Liver (tissue), 9 donors: ENCODE measurements around the gene C1QTNF3. TPM values are rescaled to one million over a fixed set of nuclear protein-coding genes. Genes with fewer than 3 reads are reported as not detected.

Experiments
- DNase-seq: peaks from one replicate; pipeline ENCODE4 v3.0.0-alpha.2; 2017; ENCODE audit warnings: low spot score
- H3K27ac ChIP-seq, 2 donors: one replicate each; pipeline ENCODE4 v1.7.0; 2013; ENCODE audit warnings: inconsistent platforms in 2 of 2, low read length in 2 of 2, control low read depth in 1 of 2, low read depth in 1 of 2, mild to moderate bottlenecking in 1 of 2
- H3K27me3 ChIP-seq, 4 donors: one replicate each; pipeline versions ENCODE4 v1.6.1 to v1.7.0; 2013; ENCODE audit warnings: low read length in 3 of 4, inconsistent platforms in 1 of 4, mild to moderate bottlenecking in 1 of 4, moderate library complexity in 1 of 4; ENCODE audit not compliant: control insufficient read depth in 4 of 4, insufficient read depth in 4 of 4
- H3K36me3 ChIP-seq, 4 donors: one replicate each; pipeline versions ENCODE4 v1.6.1 to v1.7.0; 2013; ENCODE audit warnings: low read length in 3 of 4, mild to moderate bottlenecking in 3 of 4, low read depth in 1 of 4, moderate library complexity in 1 of 4; ENCODE audit not compliant: control insufficient read depth in 4 of 4, insufficient read depth in 3 of 4
- H3K4me1 ChIP-seq, 4 donors: one replicate each; pipeline versions ENCODE4 v1.6.1 to v1.7.0; 2013; ENCODE audit warnings: low read length in 3 of 4, mild to moderate bottlenecking in 3 of 4, moderate library complexity in 1 of 4; ENCODE audit not compliant: control insufficient read depth in 4 of 4, insufficient read depth in 4 of 4
- H3K4me3 ChIP-seq, 3 donors: one replicate each; pipeline versions ENCODE4 v1.6.1 to v1.7.0; 2013; ENCODE audit warnings: low read length in 3 of 3, control low read depth in 1 of 3, low read depth in 1 of 3, mild to moderate bottlenecking in 1 of 3
- H3K9ac ChIP-seq, 2 donors: one replicate each; pipeline ENCODE4 v1.7.0; 2013; ENCODE audit warnings: low read length in 2 of 2, mild to moderate bottlenecking in 2 of 2, moderate library complexity in 2 of 2, control low read depth in 1 of 2, low read depth in 1 of 2
- H3K9me3 ChIP-seq, 4 donors: one replicate each; pipeline versions ENCODE4 v1.6.1 to v1.7.0; 2013; ENCODE audit warnings: low read length in 3 of 4; ENCODE audit not compliant: control insufficient read depth in 4 of 4
- CTCF ChIP-seq: fragments of 150-350 bp; IDR thresholded peaks from 2 replicates; pipeline ENCODE4 v1.5.1; 2017; ENCODE audit warnings: improper control_type of control experiment, low read depth, low read length; ENCODE audit not compliant: missing input control
- EGR1 ChIP-seq, 2 donors: IDR thresholded peaks; 2 replicates each; pipeline ENCODE4 v1.6.1; 2016 to 2018; ENCODE audit warnings: antibody characterized with exemption in 2 of 2, low read depth in 2 of 2
- FOXA1 ChIP-seq: IDR thresholded peaks from 2 replicates; pipeline ENCODE4 v1.6.1; 2016; ENCODE audit warnings: antibody characterized with exemption
- FOXA2 ChIP-seq: IDR thresholded peaks from 2 replicates; pipeline ENCODE4 v1.6.1; 2016; ENCODE audit warnings: antibody characterized with exemption
- GABPA ChIP-seq, 2 donors: IDR thresholded peaks in 1 of 2; conservative IDR thresholded peaks in 1 of 2; 2 replicates each; pipeline ENCODE4 v1.6.1; 2016; ENCODE audit warnings: antibody characterized with exemption in 2 of 2, mild to moderate bottlenecking in 1 of 2, moderate library complexity in 1 of 2
- HNF4A ChIP-seq, 2 donors: conservative IDR thresholded peaks; 2 replicates each; pipeline ENCODE4 v1.6.1; 2016; ENCODE audit warnings: antibody characterized with exemption in 2 of 2, mild to moderate bottlenecking in 2 of 2
- HNF4G ChIP-seq: IDR thresholded peaks from 2 replicates; pipeline ENCODE4 v1.6.1; 2016; ENCODE audit warnings: antibody characterized with exemption
- JUND ChIP-seq, 2 donors: IDR thresholded peaks; 2 replicates each; pipeline ENCODE4 v1.6.1; 2016; ENCODE audit warnings: antibody characterized with exemption in 2 of 2
- MAX ChIP-seq: IDR thresholded peaks from 2 replicates; pipeline ENCODE4 v1.6.1; 2016; ENCODE audit warnings: antibody characterized with exemption
- RAD21 ChIP-seq, 2 donors: IDR thresholded peaks; 2 replicates each; pipeline ENCODE4 v1.6.1; 2016; ENCODE audit warnings: antibody characterized with exemption in 2 of 2, mild to moderate bottlenecking in 2 of 2
- REST ChIP-seq: IDR thresholded peaks from 2 replicates; pipeline ENCODE4 v1.6.1; 2016; ENCODE audit warnings: antibody characterized with exemption, mild to moderate bottlenecking
- RXRA ChIP-seq, 2 donors: IDR thresholded peaks; 2 replicates each; pipeline ENCODE4 v1.6.1; 2017 to 2018; ENCODE audit warnings: antibody characterized with exemption in 2 of 2, mild to moderate bottlenecking in 1 of 2
- SP1 ChIP-seq: IDR thresholded peaks from 2 replicates; pipeline ENCODE4 v1.6.1; 2018; ENCODE audit warnings: antibody characterized with exemption, mild to moderate bottlenecking
- TAF1 ChIP-seq: conservative IDR thresholded peaks from 2 replicates; pipeline ENCODE4 v1.6.1; 2016; ENCODE audit warnings: antibody characterized with exemption, mild to moderate bottlenecking
- YY1 ChIP-seq: IDR thresholded peaks from 2 replicates; pipeline ENCODE4 v1.6.1; 2016; ENCODE audit warnings: antibody characterized with exemption, mild to moderate bottlenecking
- WGBS: extraction: QIAGEN DNeasy Blood & Tissue Kit; methylation state at CpG from one replicate; pipeline ENCODE4 v1.1.7; 2013; 5-methylcytosine and 5-hydroxymethylcytosine counted together
- polyA plus RNA-seq, 2 donors: library from polyadenylated mRNA; stranded (reverse) in 1 of 2; unstranded in 1 of 2; fragments of 200-250 nt in 1 of 2; fragments of >200 nt in 1 of 2; fragmentation: Nextera tagmentation in 1 of 2; extraction: Ambion mirVana in 1 of 2; gene quantifications; one replicate each; pipeline versions ENCODE4 v1.2.1 to v1.2.3, GENCODE V29; 2013 to 2015
- total RNA-seq, 2 donors: library from RNA; depleted of rRNA; stranded (reverse); fragments of >200 nt; gene quantifications; one replicate each; pipeline ENCODE4 v1.2.3, GENCODE V29; 2014
- donor health status: healthy.
- donor health status: healthy.
- donor health status: healthy.
- donor health status: healthy.
- donor health status: healthy.

C1QTNF3 gene
- total and polyA plus RNA-seq, 4 donors = 0.81 to 6.2 (median 2.5) TPM

GRCh38 chr5:34047774-34048572, 5.0 kb upstream of the C1QTNF3 start:
- Histone ChIP-seq H3K4me3 (no peak overlapping the region), H3K36me3 (peaks cover 0 to 8% (median 2%) of the 10 kb centered on the region in 4 donors), H3K27ac (no peak overlapping the region), H3K27me3 (no peaks in the 10 kb centered on the region), H3K4me1 (peaks cover 0 to 15% (median 3%) of the 10 kb centered on the region in 4 donors), H3K9ac (no peak overlapping the region), H3K9me3 (no peaks in the 10 kb centered on the region)
- TF ChIP-seq JUND (IDR thresholded peaks at IDR 0.05) (no peak), GABPA (IDR thresholded peaks at IDR 0.05 in 1 of 2, conservative IDR thresholded peaks at IDR 0.05 in 1 of 2) (no peak), MAX (no peak), HNF4A (conservative IDR thresholded peaks at IDR 0.05) (no peak), REST (no peak), RAD21 (IDR thresholded peaks at IDR 0.05) (no peak), RXRA (IDR thresholded peaks at IDR 0.05) (no peak), CTCF (no peak), SP1 (no peak), FOXA2 (no peak), FOXA1 (no peak), EGR1 (IDR thresholded peaks at IDR 0.05; ENCODE audit: low read depth in 2 of 2) (no peak), HNF4G (no peak), YY1 (no peak)
- DNase-seq = no peak

- Histone ChIP-seq H3K4me3 (no peak overlapping the region), H3K27ac (no peak overlapping the region), H3K9me3 (no peaks in the 10 kb centered on the region), H3K4me1 (peaks cover 0 to 16% (median 3%) of the 10 kb centered on the region in 4 donors), H3K36me3 (peaks cover 0 to 8% (median 2%) of the 10 kb centered on the region in 4 donors), H3K9ac (no peak overlapping the region), H3K27me3 (no peaks in the 10 kb centered on the region)
- DNase-seq = no peak
- WGBS = 82% methylated on average over 4 of the region's 4 CpGs
- TF ChIP-seq FOXA2 (no peak), CTCF (no peak), REST (no peak), JUND (IDR thresholded peaks at IDR 0.05) (no peak), TAF1 (no peak), HNF4A (conservative IDR thresholded peaks at IDR 0.05) (no peak), HNF4G (no peak), RXRA (IDR thresholded peaks at IDR 0.05) (no peak), YY1 (no peak), RAD21 (IDR thresholded peaks at IDR 0.05) (no peak)
Observed at GRCh38 chr5:34047143-34047542, 4.1 kb upstream of the C1QTNF3 start.
